ENCODE results near the gene SLC43A2.

The SLC43A2 gene

GRCh38 chr17:1643999-1644492 lies 15.4 kb upstream of the SLC43A2 start:
- no peak for DNase-seq (ENCODE audit: low spot score)

- no peak for DNase-seq (ENCODE audit: low spot score)
Observed at GRCh38 chr17:1643293-1643998, 14.8 kb upstream of the SLC43A2 start.

GRCh38 chr17:1641065-1641403 lies 12.4 kb upstream of the SLC43A2 start:
- DNase-seq (ENCODE audit: low spot score), result no peak

GRCh38 chr17:1640329-1641064 lies 11.9 kb upstream of the SLC43A2 start:
- DNase-seq (ENCODE audit: low spot score), result no peak

- no peak for DNase-seq (ENCODE audit: low spot score)
Observed at GRCh38 chr17:1639549-1640180, 11.0 kb upstream of the SLC43A2 start.

- no peak for DNase-seq (ENCODE audit: low spot score)
Observed at GRCh38 chr17:1638624-1639300, 10.1 kb upstream of the SLC43A2 start.

GRCh38 chr17:1638171-1638590 lies 9.5 kb upstream of the SLC43A2 start:
- DNase-seq (ENCODE audit: low spot score), result no peak

- no peak for DNase-seq (ENCODE audit: low spot score)
Observed at GRCh38 chr17:1636732-1637285, 8.2 kb upstream of the SLC43A2 start.

GRCh38 chr17:1635675-1636465 lies 7.2 kb upstream of the SLC43A2 start:
- DNase-seq (ENCODE audit: low spot score), result no peak

- DNase-seq (ENCODE audit: low spot score), result no peak
Observed at GRCh38 chr17:1634841-1635650, 6.4 kb upstream of the SLC43A2 start.

GRCh38 chr17:1630662-1631061 lies 2.0 kb upstream of the SLC43A2 start:
- no peak for DNase-seq (ENCODE audit: low spot score)

- no peak for DNase-seq (ENCODE audit: low spot score)
Observed at GRCh38 chr17:1629504-1630310, 1.1 kb upstream of the SLC43A2 start.

- DNase-seq (ENCODE audit: low spot score), result peak; percentile 95
Observed at GRCh38 chr17:1628856-1629503, 346 bp upstream of the SLC43A2 start.

GRCh38 chr17:1627182-1627981 lies 1.3 kb downstream of the SLC43A2 start:
- no peak for DNase-seq (ENCODE audit: low spot score)

GRCh38 chr17:1626333-1626732 lies 2.3 kb downstream of the SLC43A2 start:
- no peak for DNase-seq (ENCODE audit: low spot score)

- no peak for DNase-seq (ENCODE audit: low spot score)
Observed at GRCh38 chr17:1625581-1625980, 3.1 kb downstream of the SLC43A2 start.

- no peak for DNase-seq (ENCODE audit: low spot score)
Observed at GRCh38 chr17:1625053-1625452, 3.6 kb downstream of the SLC43A2 start.

- DNase-seq (ENCODE audit: low spot score), result no peak
Observed at GRCh38 chr17:1624650-1625049, 4.0 kb downstream of the SLC43A2 start.

Measured in putamen (tissue), 1 donor.